Renal cortex interstitium (tissue), 11 donors: Measurements from ENCODE around the gene NLRC5. TPM values are rescaled to one million over a fixed set of nuclear protein-coding genes. Genes with fewer than 3 reads are reported as not detected.

Experiments used
- DNase-seq, 11 donors: peaks; one replicate each; pipeline ENCODE4 v3.0.0-alpha.2; 2013; ENCODE audit warnings: low read depth in 9 of 11, low spot score in 4 of 11; ENCODE audit errors: extremely low read depth in 1 of 11
- polyA plus RNA-seq, 3 donors: library from polyadenylated mRNA; unstranded; fragments of 120-200 nt; gene quantifications; one replicate each; pipeline ENCODE4 v1.2.1, GENCODE V29; 2013; ENCODE audit not compliant: insufficient read length in 3 of 3

Gene NLRC5
- polyA plus RNA-seq, 3 donors, result 2.3 to 4.2 (median 2.6) TPM

DNA sequence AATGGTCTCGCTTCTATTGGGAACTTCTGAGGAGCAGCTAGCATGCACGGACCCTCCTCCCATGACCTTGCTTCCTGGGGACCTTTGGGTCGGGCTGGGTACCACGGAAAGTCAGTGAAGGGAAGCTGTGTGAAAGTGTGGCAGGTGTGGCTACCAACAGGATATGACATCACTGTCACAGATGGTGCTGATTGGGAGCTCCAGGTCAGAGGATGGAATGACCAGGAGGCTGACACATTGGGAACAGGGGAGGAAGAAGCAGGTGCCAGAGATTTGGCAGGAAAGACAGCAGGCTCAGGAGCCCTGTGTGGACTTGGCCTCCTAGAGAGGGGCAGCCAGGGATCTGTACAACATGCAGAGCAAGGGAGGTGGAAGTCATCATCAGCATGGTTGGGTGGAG is 137.1 kb downstream of the NLRC5 start:
- DNase-seq, result no peak

DNA sequence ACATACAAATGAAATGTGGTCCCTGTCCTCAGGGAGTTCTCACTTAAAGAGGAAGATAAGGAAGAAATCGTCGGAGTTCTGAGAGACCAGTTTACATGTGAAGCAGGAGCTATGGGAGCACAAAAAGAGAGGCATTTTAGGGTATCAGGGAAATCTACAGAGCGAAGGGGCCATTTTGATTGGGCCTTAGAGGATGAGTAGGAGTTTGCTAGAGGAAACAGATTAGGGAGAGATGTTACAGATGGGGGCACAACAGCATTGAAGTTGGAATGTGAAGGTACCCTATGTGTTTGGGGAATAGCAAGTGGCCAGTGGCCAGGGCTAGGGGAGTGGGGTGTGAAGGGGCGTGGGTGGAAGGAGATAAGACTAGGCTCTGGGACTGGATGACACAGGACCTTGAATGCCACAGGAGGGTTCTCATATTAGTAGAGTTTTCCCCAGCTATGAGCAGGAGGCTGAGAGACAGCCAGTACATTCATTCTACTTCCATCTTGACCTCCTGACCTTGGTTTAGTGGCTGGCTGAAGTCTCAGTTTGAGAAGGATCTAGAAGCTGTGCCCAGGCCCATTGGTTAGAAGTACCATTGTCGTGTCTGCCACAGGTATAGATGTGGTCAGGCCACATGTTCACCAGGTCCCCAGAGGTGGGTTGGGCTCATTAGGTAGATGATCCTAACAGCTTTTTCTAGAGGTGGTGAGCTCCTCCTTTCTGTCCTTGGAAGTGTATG is 137.8 kb downstream of the NLRC5 start:
- DNase-seq, result no peak

DNA sequence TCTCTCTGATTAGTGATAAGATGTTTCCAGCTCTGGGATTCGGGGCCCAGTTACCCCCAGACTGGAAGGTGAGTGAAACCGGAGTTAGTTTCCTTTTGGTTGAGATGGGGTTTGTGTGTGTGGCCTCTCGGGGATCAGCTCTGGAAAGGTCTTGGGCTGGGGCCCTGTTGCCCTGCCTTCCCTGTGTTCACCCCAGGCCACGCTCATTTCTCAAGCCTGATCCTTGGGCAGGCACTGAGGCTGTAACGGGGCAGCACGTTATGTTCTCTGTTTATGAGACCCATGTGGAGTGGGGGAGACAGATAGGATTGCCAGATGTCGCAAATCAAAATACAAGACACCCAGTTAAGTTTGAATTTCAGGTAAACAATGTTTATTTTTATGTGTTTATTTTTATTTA is 138.5 kb downstream of the NLRC5 start:
- no peak for DNase-seq

DNA sequence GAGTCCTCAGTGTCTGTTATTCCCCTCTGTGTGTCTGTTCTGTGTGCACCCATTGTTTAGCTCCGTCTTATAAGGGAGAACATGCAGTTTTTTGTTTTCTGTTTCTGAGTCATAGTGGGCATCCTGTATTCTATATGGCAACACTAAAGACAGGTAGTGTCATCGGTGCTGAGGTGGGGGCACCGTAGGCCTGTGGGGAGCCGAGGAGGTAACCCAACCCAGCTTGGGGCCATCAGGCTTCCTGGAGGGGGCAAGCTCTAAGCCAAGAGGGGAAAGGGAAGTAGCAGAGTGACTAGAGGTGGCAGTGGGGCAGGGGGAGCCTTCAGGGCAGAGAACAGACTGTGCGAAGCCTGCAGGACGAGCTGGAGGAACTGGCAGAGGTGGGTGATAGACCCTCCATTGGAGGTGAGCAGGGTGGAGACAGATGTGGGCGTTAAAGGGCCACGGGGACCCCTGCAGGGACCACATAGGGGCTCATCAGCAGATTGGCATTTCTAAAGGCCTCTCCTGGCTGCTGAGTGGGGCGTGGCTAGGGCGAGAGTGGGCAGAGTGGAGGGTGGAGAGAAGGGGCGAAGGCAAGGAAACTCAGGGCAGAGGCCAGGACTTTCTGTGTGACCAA is 139.5 kb downstream of the NLRC5 start:
- DNase-seq, result no peak

DNA sequence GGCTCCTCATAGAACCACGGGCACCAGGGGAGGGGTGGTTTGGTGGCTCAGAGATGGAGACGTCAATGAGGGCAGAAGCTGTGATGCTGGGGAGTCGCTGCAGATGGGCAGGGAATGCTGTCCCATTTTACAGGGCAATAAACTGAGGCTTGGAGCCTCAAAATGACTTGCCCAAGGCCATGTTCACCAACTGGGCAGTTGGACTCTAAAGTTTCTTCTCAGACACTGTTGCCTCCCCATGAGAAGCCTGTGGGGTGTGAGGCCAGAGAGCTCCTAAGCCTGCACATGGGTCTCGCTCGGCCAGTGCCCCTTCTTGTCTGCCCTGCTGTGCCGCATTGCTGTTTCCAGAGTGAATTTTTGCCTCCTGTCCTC is 141.6 kb downstream of the NLRC5 start:
- no peak for DNase-seq

DNA sequence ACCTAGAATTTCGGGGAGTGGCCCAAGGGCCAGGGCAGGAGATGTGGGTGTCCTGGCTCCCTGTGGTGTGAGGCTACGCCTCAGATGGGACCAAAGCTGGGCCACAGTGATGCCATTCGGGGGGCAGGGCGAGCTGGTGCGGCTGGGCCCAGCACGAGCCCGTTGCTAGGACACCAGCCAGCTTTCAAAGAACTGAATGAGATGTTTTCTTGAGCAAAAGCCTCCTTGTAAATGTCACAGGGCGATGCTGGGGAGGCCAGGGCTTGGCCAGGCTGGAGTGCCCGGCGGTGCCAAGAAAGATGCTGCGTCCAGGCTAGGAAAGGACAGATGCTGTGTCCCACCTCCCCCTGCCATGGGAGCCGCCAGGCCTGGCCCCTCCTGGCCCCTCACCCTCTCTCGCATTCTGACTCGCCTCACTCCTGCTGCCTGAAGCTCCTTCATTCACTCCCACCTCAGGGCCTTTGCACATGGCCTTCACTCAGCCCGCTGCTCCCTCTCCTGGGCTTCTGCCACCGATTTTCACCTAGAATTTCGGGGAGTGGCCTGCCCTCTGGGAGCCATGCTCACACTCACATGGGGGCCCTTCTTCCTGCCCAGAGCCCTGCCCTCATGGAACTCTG is 142.1 kb downstream of the NLRC5 start:
- DNase-seq, result no peak

DNA sequence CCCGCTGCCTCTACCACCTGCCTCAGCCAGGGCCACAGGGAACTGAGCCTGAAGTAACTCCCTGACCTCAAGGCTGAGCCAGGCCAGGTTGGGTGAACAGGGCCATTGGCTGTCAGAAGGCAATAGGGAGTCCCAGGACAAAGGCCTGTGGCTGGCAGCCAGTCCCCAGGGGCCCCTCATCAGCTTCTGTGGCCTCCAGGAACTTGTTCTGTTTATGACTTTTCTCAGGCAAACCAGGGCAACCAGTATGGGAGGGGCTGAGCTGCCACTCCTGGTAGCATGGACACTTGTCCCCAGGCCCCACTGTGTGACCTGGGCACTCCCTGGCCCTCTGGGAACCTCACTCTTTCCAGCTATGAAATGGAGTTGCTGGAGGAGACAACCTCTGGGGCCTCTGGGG is 143.1 kb downstream of the NLRC5 start:
- DNase-seq, result no peak

DNA sequence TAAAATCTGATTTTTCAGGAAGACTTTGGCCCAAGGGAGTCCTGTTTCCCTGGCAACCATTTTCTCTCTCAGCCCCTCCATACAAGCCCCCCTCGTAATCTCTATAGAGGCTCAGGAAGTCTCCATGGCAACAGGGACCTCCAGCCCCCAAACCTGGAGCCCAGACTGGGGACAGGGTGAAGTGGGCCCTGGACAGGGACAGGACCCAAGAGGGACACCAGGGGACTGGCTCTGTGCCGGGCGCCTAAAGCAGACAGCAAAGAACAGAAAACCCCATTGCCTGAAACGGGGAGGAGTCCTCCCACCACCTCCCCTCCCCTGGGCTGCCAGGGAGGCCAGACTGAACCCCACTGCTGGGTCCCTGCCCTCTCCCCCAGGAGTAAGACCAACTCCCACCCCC is 143.7 kb downstream of the NLRC5 start:
- DNase-seq, result no peak

Other genes with a start within 250 kb of the NLRC5 start
- 10 to 100 TPM; 16.5 to 49.8 (median 20.8) TPM for gene SLC12A3, start 124.3 kb upstream of the NLRC5 start, polyA plus RNA-seq
- gene HERPUD1, start 57.4 kb upstream of the NLRC5 start, polyA plus RNA-seq, result 100 to 1,000 TPM; 111 to 145 (median 131) TPM
- 10 to 100 TPM; 10.2 to 11.9 (median 11.7) TPM for gene CETP, start 27.6 kb upstream of the NLRC5 start, polyA plus RNA-seq
- gene CPNE2, start 103.0 kb downstream of the NLRC5 start, polyA plus RNA-seq, result 10 to 100 TPM; 29.6 to 35.4 (median 31.4) TPM
- gene PSME3IP1, start 196.5 kb downstream of the NLRC5 start, polyA plus RNA-seq, result 100 to 1,000 TPM; 104 to 126 (median 125) TPM
- gene RSPRY1, start 196.8 kb downstream of the NLRC5 start, polyA plus RNA-seq, result 10 to 100 TPM; 45.0 to 45.5 (median 45.2) TPM